Measurements from ENCODE around the gene TRIM50. TPM values are rescaled to one million over a fixed set of nuclear protein-coding genes. Genes with fewer than 3 reads are reported as not detected.

TRIM50 gene
- total and polyA plus RNA-seq, 2 of the 13 experiments (the other 11 are each of a cell fraction or from before 2014, with no cell fraction given) = 4.2 to 24.5 TPM

- TF ChIP-seq ZNF740 (CRISPR knock-in tag; IDR thresholded peaks at IDR 0.05) (peak; percentile 42; the same call in 1 of the 2 replicates), KDM5B (CRISPR knock-in tag; IDR thresholded peaks at IDR 0.05; ENCODE audit: borderline replicate concordance) (peak; percentile 95; the same call in 1 of the 2 replicates), ZNF317 (CRISPR knock-in tag; IDR thresholded peaks at IDR 0.05) (peak; percentile 80), ZNF24 (IDR thresholded peaks at IDR 0.05) (no peak), KLF11 (CRISPR knock-in tag; IDR thresholded peaks at IDR 0.05) (peak; percentile 97), ZNF724P (CRISPR knock-in tag; IDR thresholded peaks at IDR 0.05; ENCODE audit: borderline replicate concordance) (peak; percentile 63; the same call in 1 of the 2 replicates), XBP1 (CRISPR knock-in tag; IDR thresholded peaks at IDR 0.05) (0 out of 2 replicates have a peak, but pooled peaks have one; percentile 56), CC2D1A (CRISPR knock-in tag; IDR thresholded peaks at IDR 0.05) (no peak), ZMYM2 (CRISPR knock-in tag; IDR thresholded peaks at IDR 0.05) (peak; percentile 83), JUN (CRISPR knock-in tag; IDR thresholded peaks at IDR 0.05) (0 out of 2 replicates have a peak, but pooled peaks have one; percentile 19), ZNF414 (CRISPR knock-in tag; IDR thresholded peaks at IDR 0.05) (peak; percentile 63), ZNF816 (CRISPR knock-in tag; IDR thresholded peaks at IDR 0.05; ENCODE audit: borderline replicate concordance) (peak; percentile 89; the same call in 1 of the 2 replicates), E2F1 (CRISPR knock-in tag; IDR thresholded peaks at IDR 0.05) (peak; percentile 83), KMT2A (CRISPR knock-in tag; IDR thresholded peaks at IDR 0.05) (peak; percentile 57; the same call in 1 of the 2 replicates), TARDBP (CRISPR knock-in tag; IDR thresholded peaks at IDR 0.05) (peak; percentile 64; the same call in 1 of the 2 replicates), EED (CRISPR knock-in tag; IDR thresholded peaks at IDR 0.05) (no peak), MLLT10 (CRISPR knock-in tag; IDR thresholded peaks at IDR 0.05) (no peak), ZZZ3 (CRISPR knock-in tag; IDR thresholded peaks at IDR 0.05; ENCODE audit: borderline replicate concordance) (peak; percentile 59; the same call in 1 of the 2 replicates), RELA (CRISPR knock-in tag; IDR thresholded peaks at IDR 0.05) (no peak), CERS6 (CRISPR knock-in tag; IDR thresholded peaks at IDR 0.05) (peak; percentile 83; the same call in 1 of the 2 replicates), RXRA (CRISPR knock-in tag; IDR thresholded peaks at IDR 0.05) (peak; percentile 60; the same call in 1 of the 2 replicates), PRMT3 (CRISPR knock-in tag; IDR thresholded peaks at IDR 0.05; ENCODE audit: borderline replicate concordance, low read depth) (peak; percentile 66; the same call in 1 of the 2 replicates), DR1 (CRISPR knock-in tag; IDR thresholded peaks at IDR 0.05) (peak; percentile 32; the same call in 1 of the 2 replicates), ZNF850 (CRISPR knock-in tag; conservative IDR thresholded peaks at IDR 0.05) (no peak), ZNF264 (CRISPR knock-in tag; IDR thresholded peaks at IDR 0.05) (peak; percentile 91), PHF8 (CRISPR knock-in tag; IDR thresholded peaks at IDR 0.05) (peak; percentile 84)
- TF ChIP-seq, protein P1, sequence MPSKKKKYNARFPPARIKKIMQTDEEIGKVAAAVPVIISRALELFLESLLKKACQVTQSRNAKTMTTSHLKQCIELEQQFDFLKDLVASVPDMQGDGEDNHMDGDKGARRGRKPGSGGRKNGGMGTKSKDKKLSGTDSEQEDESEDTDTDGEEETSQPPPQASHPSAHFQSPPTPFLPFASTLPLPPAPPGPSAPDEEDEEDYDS (CRISPR knock-in tag; IDR thresholded peaks at IDR 0.05) = peak; percentile 73
- TF ChIP-seq, protein P2, sequence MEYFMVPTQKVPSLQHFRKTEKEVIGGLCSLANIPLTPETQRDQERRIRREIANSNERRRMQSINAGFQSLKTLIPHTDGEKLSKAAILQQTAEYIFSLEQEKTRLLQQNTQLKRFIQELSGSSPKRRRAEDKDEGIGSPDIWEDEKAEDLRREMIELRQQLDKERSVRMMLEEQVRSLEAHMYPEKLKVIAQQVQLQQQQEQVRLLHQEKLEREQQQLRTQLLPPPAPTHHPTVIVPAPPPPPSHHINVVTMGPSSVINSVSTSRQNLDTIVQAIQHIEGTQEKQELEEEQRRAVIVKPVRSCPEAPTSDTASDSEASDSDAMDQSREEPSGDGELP (IDR thresholded peaks at IDR 0.05; ENCODE audit: borderline replicate concordance, low read depth) = peak; percentile 24; the same call in 1 of the 2 replicates
Measured at GRCh38 chr7:73308665-73309214, 19.1 kb downstream of the TRIM50 start, which contains the start of gene NSUN5 (continued).
